Measurements from ENCODE around the gene PPP2R2C. TPM values are rescaled to one million over a fixed set of nuclear protein-coding genes. Genes with fewer than 3 reads are reported as not detected.

The PPP2R2C gene
- total RNA-seq, 5 donors from 2014 or later (not counting 1 experiment from before 2014, with no cell fraction given): 0.20 TPM; not detected in 4

DNA sequence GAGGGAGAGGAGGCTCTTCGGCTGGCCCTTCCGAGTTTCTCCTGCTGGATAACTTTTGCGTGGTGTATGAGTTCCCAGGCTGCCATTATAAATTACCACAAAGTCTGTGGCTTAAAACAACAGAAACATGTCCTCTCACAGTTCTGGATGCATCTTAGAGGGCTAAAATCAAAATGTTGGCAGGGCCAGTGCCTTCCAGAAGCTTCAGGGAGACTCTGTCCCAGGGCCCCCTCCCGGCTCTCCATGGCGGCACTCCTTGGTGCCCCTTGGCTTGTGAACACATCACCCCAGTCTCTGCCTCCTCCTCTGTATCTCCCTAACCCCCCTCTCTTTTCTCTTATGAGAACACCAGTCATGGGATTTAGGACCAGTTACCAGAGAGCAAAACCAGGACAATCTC, 23.3 kb upstream of the PPP2R2C start:
- ChIA-PET CTCF (no interaction called here), POLR2A (no interaction called here)
- H3K4me3 ChIP-seq (ENCODE audit: control insufficient read depth in 1 of 2, extremely low read depth in 1 of 2, low read length in 1 of 2): no peak overlapping the region
- ATAC-seq (replicated peaks in 1 of 4) (no peak), DNase-seq (no peak)
- Mint-ChIP-seq H3K9me3 (peaks cover 0 to 3% (median 0%) of the 10 kb centered on the region in 3 donors), H3K36me3 (no peaks in the 10 kb centered on the region), H3K4me3 (no peak overlapping the region), H3K27ac (no peak overlapping the region), H3K27me3 (peaks cover 32 to 51% of the 10 kb centered on the region in 2 donors), H3K4me1 (peaks cover 0 to 2% (median 0%) of the 10 kb centered on the region in 3 donors)
- WGBS (ENCODE audit: insufficient coverage): 81% methylated on average over 3 of the region's 5 CpGs
- no peaks in the 10 kb centered on the region for H3K4me1 ChIP-seq (ENCODE audit: control insufficient read depth in 1 of 2, extremely low read depth in 1 of 2, insufficient read depth in 2 of 2, low read length in 2 of 2)
- H3K27ac ChIP-seq (ENCODE audit: low read length): no peak overlapping the region
- H3K9me3 ChIP-seq: no peaks in the 10 kb centered on the region
- no peaks in the 10 kb centered on the region for H3K36me3 ChIP-seq (ENCODE audit: control insufficient read depth in 2 of 2, extremely low read depth in 1 of 2, insufficient read depth in 1 of 2, low read length in 1 of 2)
- H3K27me3 ChIP-seq (replicated peaks in 1 of 2; ENCODE audit: control insufficient read depth in 2 of 2, extremely low read depth in 1 of 2, insufficient read depth in 2 of 2, low read length in 1 of 2): peaks cover 0 to 61% of the 10 kb centered on the region in 2 experiments

DNA sequence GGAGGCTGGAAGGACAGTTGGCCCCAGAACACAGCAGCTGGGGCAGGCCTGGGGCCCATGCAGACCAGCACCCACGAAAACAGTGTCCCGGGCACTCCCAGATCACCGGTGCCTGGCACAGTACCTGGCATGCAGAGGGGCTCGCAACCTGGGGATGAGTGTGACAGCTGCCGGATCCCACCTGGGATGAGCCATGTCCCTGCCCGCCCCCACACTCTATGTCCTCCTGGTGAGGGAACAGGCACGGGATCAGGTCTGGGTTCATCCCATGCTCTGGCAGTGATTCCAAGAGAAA, 22.8 kb upstream of the PPP2R2C start:
- Histone ChIP-seq H3K9me3 (no peaks in the 10 kb centered on the region), H3K27me3 (replicated peaks in 1 of 2; ENCODE audit: control insufficient read depth in 2 of 2, extremely low read depth in 1 of 2, insufficient read depth in 2 of 2, low read length in 1 of 2) (peaks cover 0 to 64% of the 10 kb centered on the region in 2 experiments), H3K27ac (ENCODE audit: low read length) (no peak overlapping the region), H3K4me3 (ENCODE audit: control insufficient read depth in 1 of 2, extremely low read depth in 1 of 2, low read length in 1 of 2) (no peak overlapping the region), H3K36me3 (ENCODE audit: control insufficient read depth in 2 of 2, extremely low read depth in 1 of 2, insufficient read depth in 1 of 2, low read length in 1 of 2) (no peaks in the 10 kb centered on the region), H3K4me1 (ENCODE audit: control insufficient read depth in 1 of 2, extremely low read depth in 1 of 2, insufficient read depth in 2 of 2, low read length in 2 of 2) (no peaks in the 10 kb centered on the region)
- Mint-ChIP-seq H3K27ac (no peak overlapping the region), H3K27me3 (peaks cover 35 to 47% of the 10 kb centered on the region in 2 donors), H3K4me3 (no peak overlapping the region), H3K36me3 (no peaks in the 10 kb centered on the region), H3K4me1 (peaks cover 0 to 2% (median 0%) of the 10 kb centered on the region in 3 donors), H3K9me3 (peaks cover 0 to 3% (median 0%) of the 10 kb centered on the region in 3 donors)
- 94% methylated on average over 6 of the region's 7 CpGs for WGBS (ENCODE audit: insufficient coverage)
- ChIA-PET POLR2A (no interaction called here), CTCF (no interaction called here)
- no peak for ATAC-seq (replicated peaks in 1 of 4)
- no peak for DNase-seq

- Mint-ChIP-seq H3K4me1 (peaks cover 0 to 2% (median 0%) of the 10 kb centered on the region in 3 donors), H3K27ac (no peak overlapping the region), H3K9me3 (peaks cover 0 to 3% (median 0%) of the 10 kb centered on the region in 3 donors), H3K36me3 (no peaks in the 10 kb centered on the region), H3K4me3 (no peak overlapping the region), H3K27me3 (peaks cover 36 to 43% of the 10 kb centered on the region in 2 donors)
- Histone ChIP-seq H3K9me3 (no peaks in the 10 kb centered on the region), H3K4me3 (ENCODE audit: control insufficient read depth in 1 of 2, extremely low read depth in 1 of 2, low read length in 1 of 2) (no peak overlapping the region), H3K36me3 (ENCODE audit: control insufficient read depth in 2 of 2, extremely low read depth in 1 of 2, insufficient read depth in 1 of 2, low read length in 1 of 2) (no peaks in the 10 kb centered on the region), H3K27me3 (replicated peaks in 1 of 2; ENCODE audit: control insufficient read depth in 2 of 2, extremely low read depth in 1 of 2, insufficient read depth in 2 of 2, low read length in 1 of 2) (peaks cover 0 to 67% of the 10 kb centered on the region in 2 experiments), H3K27ac (ENCODE audit: low read length) (no peak overlapping the region), H3K4me1 (ENCODE audit: control insufficient read depth in 1 of 2, extremely low read depth in 1 of 2, insufficient read depth in 2 of 2, low read length in 2 of 2) (no peaks in the 10 kb centered on the region)
- CTCF ChIA-PET: no interaction called here
- ATAC-seq (replicated peaks in 1 of 4) (no peak), DNase-seq (no peak)
- POLR2A ChIA-PET: no interaction called here
- 72% methylated on average over 15 of the region's 18 CpGs for WGBS (ENCODE audit: insufficient coverage)
These were observed 22.2 kb upstream of the PPP2R2C start for GRCh38 chr4:6494431-6495295.

DNA sequence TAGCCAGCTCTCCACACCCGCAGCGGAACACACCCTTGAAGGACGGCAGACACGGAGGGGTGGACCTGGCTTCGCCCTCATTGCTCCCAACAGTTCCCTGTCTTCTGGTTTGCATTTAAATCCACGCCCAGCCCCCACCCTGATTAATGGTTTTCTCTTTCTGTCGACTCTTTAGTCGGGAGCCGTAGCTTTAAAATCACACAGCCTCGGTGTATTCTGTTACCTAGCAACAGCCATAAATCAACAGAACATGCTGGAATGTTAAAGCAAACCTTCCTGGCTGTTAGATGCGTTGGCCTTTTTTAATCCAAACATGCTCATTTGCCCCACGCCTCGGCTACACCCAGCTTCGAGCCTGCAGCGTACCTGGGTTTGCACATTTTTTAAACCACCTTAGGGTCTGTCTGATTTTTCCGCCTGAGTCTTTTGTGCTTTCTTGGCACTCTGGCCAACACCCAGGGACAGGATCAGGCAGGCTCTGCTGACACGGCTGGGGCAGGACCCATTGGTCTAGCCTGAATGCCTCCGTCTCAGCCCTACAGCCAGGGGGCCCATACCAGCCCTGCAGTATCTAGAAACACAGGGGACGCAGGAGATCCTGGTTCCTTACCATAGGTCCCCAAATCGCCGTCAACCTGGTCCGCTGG, 21.4 kb upstream of the PPP2R2C start:
- Mint-ChIP-seq H3K4me3 (no peak overlapping the region), H3K27me3 (peaks cover 42 to 46% of the 10 kb centered on the region in 2 donors), H3K4me1 (peaks cover 0 to 2% (median 0%) of the 10 kb centered on the region in 3 donors), H3K36me3 (no peaks in the 10 kb centered on the region), H3K27ac (no peak overlapping the region), H3K9me3 (peaks cover 0 to 8% (median 3%) of the 10 kb centered on the region in 3 donors)
- WGBS (ENCODE audit: insufficient coverage): 44% methylated on average over 12 of the region's 22 CpGs
- ATAC-seq (replicated peaks in 1 of 4): no peak
- H3K4me1 ChIP-seq (ENCODE audit: control insufficient read depth in 1 of 2, extremely low read depth in 1 of 2, insufficient read depth in 2 of 2, low read length in 2 of 2): no peaks in the 10 kb centered on the region
- H3K4me3 ChIP-seq (ENCODE audit: control insufficient read depth in 1 of 2, extremely low read depth in 1 of 2, low read length in 1 of 2): no peak overlapping the region
- no peak overlapping the region for H3K27ac ChIP-seq (ENCODE audit: low read length)
- no peaks in the 10 kb centered on the region for H3K36me3 ChIP-seq (ENCODE audit: control insufficient read depth in 2 of 2, extremely low read depth in 1 of 2, insufficient read depth in 1 of 2, low read length in 1 of 2)
- ChIA-PET POLR2A (no interaction called here), CTCF (no interaction called here)
- no peak for DNase-seq
- H3K9me3 ChIP-seq: no peaks in the 10 kb centered on the region
- H3K27me3 ChIP-seq (replicated peaks in 1 of 2; ENCODE audit: control insufficient read depth in 2 of 2, extremely low read depth in 1 of 2, insufficient read depth in 2 of 2, low read length in 1 of 2): peaks cover 0 to 66% of the 10 kb centered on the region in 2 experiments

GRCh38 chr4:6492861-6493657, 20.6 kb upstream of the PPP2R2C start:
- Histone ChIP-seq H3K4me3 (ENCODE audit: control insufficient read depth in 1 of 2, extremely low read depth in 1 of 2, low read length in 1 of 2) (no peak overlapping the region), H3K9me3 (no peaks in the 10 kb centered on the region), H3K27me3 (replicated peaks in 1 of 2; ENCODE audit: control insufficient read depth in 2 of 2, extremely low read depth in 1 of 2, insufficient read depth in 2 of 2, low read length in 1 of 2) (peaks cover 0 to 67% of the 10 kb centered on the region in 2 experiments), H3K27ac (ENCODE audit: low read length) (no peak overlapping the region), H3K36me3 (ENCODE audit: control insufficient read depth in 2 of 2, extremely low read depth in 1 of 2, insufficient read depth in 1 of 2, low read length in 1 of 2) (no peaks in the 10 kb centered on the region), H3K4me1 (ENCODE audit: control insufficient read depth in 1 of 2, extremely low read depth in 1 of 2, insufficient read depth in 2 of 2, low read length in 2 of 2) (no peaks in the 10 kb centered on the region)
- Mint-ChIP-seq H3K36me3 (no peaks in the 10 kb centered on the region), H3K27me3 (peaks cover 44 to 50% of the 10 kb centered on the region in 2 donors), H3K9me3 (peaks cover 1 to 10% (median 6%) of the 10 kb centered on the region in 3 donors), H3K27ac (no peak overlapping the region), H3K4me3 (no peak overlapping the region), H3K4me1 (peaks cover 0 to 2% (median 0%) of the 10 kb centered on the region in 3 donors)
- ChIA-PET POLR2A (no interaction called here), CTCF (no interaction called here)
- WGBS (ENCODE audit: insufficient coverage): 71% methylated on average over 10 of the region's 13 CpGs
- DNase-seq (no peak), ATAC-seq (replicated peaks in 1 of 4) (no peak)

DNA sequence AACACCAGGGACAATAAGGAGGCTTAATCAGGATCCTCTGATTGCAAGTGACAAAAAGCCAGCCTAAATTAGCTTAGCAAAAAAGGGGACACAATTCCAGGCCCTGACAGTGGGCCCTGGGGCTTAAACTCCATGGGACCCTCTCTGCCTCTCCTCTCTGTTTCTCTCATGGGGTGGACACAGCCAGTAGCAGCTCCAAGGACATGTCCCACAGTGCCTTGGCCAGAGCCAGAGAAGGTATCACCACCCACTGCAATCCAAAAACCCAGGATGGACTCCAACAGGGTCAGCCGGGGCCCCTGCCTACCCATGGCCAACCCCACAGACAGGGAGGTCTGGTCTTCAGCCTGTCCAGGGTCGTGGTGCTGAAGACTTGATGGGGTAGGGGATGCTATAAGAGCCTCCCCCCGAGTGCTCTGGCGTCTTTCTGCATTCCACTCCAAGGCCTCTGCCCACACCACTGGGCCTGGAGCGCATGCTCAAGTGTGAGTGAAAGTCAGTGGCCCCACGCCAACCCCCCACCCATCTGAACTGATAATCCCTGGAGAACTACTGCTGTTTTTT, 19.7 kb upstream of the PPP2R2C start:
- H3K4me3 Mint-ChIP-seq: no peak overlapping the region
- H3K4me1 Mint-ChIP-seq: peaks cover 0 to 2% (median 0%) of the 10 kb centered on the region in 3 donors
- no peak for ATAC-seq (replicated peaks in 1 of 4)
- ChIA-PET POLR2A (no interaction called here), CTCF (no interaction called here)
- Histone ChIP-seq H3K4me3 (ENCODE audit: control insufficient read depth in 1 of 2, extremely low read depth in 1 of 2, low read length in 1 of 2) (no peak overlapping the region), H3K4me1 (ENCODE audit: control insufficient read depth in 1 of 2, extremely low read depth in 1 of 2, insufficient read depth in 2 of 2, low read length in 2 of 2) (no peaks in the 10 kb centered on the region), H3K27me3 (replicated peaks in 1 of 2; ENCODE audit: control insufficient read depth in 2 of 2, extremely low read depth in 1 of 2, insufficient read depth in 2 of 2, low read length in 1 of 2) (peaks cover 0 to 67% of the 10 kb centered on the region in 2 experiments), H3K9me3 (no peaks in the 10 kb centered on the region), H3K27ac (ENCODE audit: low read length) (no peak overlapping the region), H3K36me3 (ENCODE audit: control insufficient read depth in 2 of 2, extremely low read depth in 1 of 2, insufficient read depth in 1 of 2, low read length in 1 of 2) (no peaks in the 10 kb centered on the region)
- no peak for DNase-seq
- 94% methylated on average over 2 of the region's 6 CpGs for WGBS (ENCODE audit: insufficient coverage)
- H3K27me3 Mint-ChIP-seq: peaks cover 46 to 54% of the 10 kb centered on the region in 2 donors
- no peak overlapping the region for H3K27ac Mint-ChIP-seq
- H3K9me3 Mint-ChIP-seq: peaks cover 11 to 20% (median 13%) of the 10 kb centered on the region in 3 donors
- H3K36me3 Mint-ChIP-seq: no peaks in the 10 kb centered on the region
